GM06990 (cell line): Measurements from ENCODE around the gene FKBP1B.
"Not testable (repeated sequence)": the region's sequence is repeated elsewhere in the genome, so short reads cannot be mapped to it uniquely, and the experiment has no call there.

Experiments
- DNase-seq: peaks from one replicate; pipeline ENCODE4 v3.0.0-alpha.2; 2011; ENCODE audit not compliant: insufficient read length; ENCODE audit errors: extremely low read depth
- H3K27me3 ChIP-seq: replicated peaks from 2 replicates; pipeline ENCODE4 v1.6.0; 2011; ENCODE audit warnings: low read length; ENCODE audit not compliant: control insufficient read depth, insufficient read depth
- H3K36me3 ChIP-seq: 2 replicates; pipeline ENCODE4 v1.5.1; 2011; ENCODE audit warnings: low read length; ENCODE audit not compliant: control insufficient read depth, insufficient read depth
- H3K4me3 ChIP-seq: replicated peaks from 2 replicates; pipeline ENCODE4 v1.5.1; 2011; ENCODE audit warnings: low read depth, mild to moderate bottlenecking, control low read depth, low read length
- CTCF ChIP-seq: IDR thresholded peaks from 2 replicates; pipeline ENCODE4 v1.5.1; 2011; ENCODE audit warnings: low read length, control low read depth, mild to moderate bottlenecking, inconsistent platforms; ENCODE audit not compliant: insufficient read depth, poor library complexity, severe bottlenecking

FKBP1B gene

DNA sequence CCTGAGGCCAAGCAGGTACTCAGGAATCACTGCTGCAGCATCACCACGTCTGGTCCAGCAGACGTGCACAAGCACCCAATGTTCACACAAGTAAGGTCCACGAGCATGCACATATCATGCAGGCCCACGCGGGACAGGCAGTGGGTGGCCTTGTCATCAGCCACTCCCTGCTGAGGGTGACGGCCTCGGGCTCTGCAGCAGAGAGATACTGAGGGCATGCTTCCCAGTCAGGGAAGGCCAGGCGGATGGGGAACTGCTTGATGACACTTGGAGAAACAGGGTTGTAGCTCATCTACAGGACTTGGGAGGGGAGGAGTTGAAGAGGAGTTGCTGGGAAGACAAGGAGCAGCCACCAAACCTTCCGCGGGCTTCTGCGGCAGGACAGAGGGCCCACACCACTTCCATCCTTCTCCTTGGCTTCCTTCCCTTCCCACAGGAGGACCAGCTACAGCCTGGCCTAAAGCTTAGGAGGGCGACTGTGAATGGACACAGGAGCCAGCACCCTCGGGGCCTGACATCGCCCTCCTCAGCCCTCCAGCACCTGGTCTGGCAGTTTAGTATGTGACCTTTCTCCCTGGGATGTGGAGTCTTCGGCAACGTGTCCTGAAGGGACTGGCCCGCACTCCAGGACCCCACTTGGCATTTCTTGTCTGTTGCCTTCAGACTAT is 24.4 kb upstream of the FKBP1B start:
- Histone ChIP-seq H3K27me3 (no peaks in the 10 kb centered on the region), H3K4me3 (no peak overlapping the region), H3K36me3 (peaks cover 7% of the 10 kb centered on the region)
- TF ChIP-seq CTCF, result no peak
- DNase-seq, result no peak

- Histone ChIP-seq H3K4me3 (no peak overlapping the region), H3K36me3 (peaks cover 11% of the 10 kb centered on the region), H3K27me3 (no peaks in the 10 kb centered on the region)
- TF ChIP-seq CTCF, result no peak
- no peak for DNase-seq
Observed at GRCh38 chr2:24026233-24026632, 23.3 kb upstream of the FKBP1B start.

GRCh38 chr2:24038786-24039499 is 10.6 kb upstream of the FKBP1B start:
- Histone ChIP-seq H3K36me3 (peaks cover 2% of the 10 kb centered on the region), H3K4me3 (no peak overlapping the region), H3K27me3 (no peaks in the 10 kb centered on the region)
- no peak for DNase-seq
- no peak for TF ChIP-seq CTCF

- TF ChIP-seq CTCF, result no peak
- Histone ChIP-seq H3K36me3 (peaks cover 2% of the 10 kb centered on the region), H3K27me3 (no peaks in the 10 kb centered on the region), H3K4me3 (no peak overlapping the region)
- DNase-seq, result no peak
Observed at GRCh38 chr2:24040511-24040910, 9.0 kb upstream of the FKBP1B start.

- H3K36me3 ChIP-seq, DNase-seq, H3K4me3 ChIP-seq, H3K27me3 ChIP-seq: not testable (repeated sequence)
Observed at GRCh38 chr2:24043133-24043532, 6.4 kb upstream of the FKBP1B start.
